GM18519 (cell line): Measurements from ENCODE around the gene TRMT2A.
"Not testable (repeated sequence)": the region's sequence is repeated elsewhere in the genome, so short reads cannot be mapped to it uniquely, and the experiment has no call there.

Experiments
- ATAC-seq: cut with Tn5 transposase; IDR thresholded peaks from one replicate; pipeline ENCODE4 v1.9.1; 2021; ENCODE audit warnings: mild to moderate bottlenecking, moderate library complexity; ENCODE audit not compliant: unreplicated experiment, low FRiP score

TRMT2A gene

DNA sequence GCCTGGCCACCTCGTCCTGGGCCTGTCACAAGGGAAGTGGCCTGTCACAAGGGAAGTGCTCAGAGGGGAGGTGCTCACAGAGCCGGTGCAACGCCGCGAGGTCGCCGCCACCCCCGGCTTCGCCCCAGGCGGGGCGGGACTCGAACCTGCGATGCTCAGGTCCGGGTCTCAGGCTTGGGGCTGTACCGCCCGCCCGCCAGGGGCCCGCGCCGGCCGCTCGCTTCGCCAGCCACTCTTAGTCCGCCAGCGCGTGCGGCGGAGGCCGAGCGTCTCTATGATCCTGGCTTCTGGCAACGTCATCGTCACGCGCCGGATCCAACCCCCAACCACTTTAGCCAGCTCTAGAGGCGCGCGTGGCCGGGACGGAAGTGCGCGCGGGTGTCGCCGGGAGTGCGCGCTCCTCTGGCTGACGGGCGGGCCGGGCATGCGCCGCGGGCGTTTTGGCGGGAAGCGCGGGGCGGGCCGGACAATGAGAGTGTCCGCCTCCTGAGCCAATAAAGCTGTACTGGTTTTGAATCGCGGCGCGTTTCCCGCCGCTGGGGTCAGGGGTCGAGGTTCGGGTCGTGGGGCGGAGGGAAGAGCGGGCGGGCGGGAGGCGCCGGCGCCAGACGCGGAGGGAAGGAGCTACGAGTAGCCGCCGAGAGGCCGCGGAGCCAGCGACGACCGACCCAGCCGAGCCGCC, at the start of gene TRMT2A:
Gene TRMT2A, minus strand, starts transcription at position 276 of the 682 bp plus-strand sequence. CDS start 320 bp downstream, outside the sequence.
- ATAC-seq = peak; percentile 57

GRCh38 chr22:20166703-20167102, 49.7 kb upstream of the TRMT2A start:
- no peak for ATAC-seq

DNA sequence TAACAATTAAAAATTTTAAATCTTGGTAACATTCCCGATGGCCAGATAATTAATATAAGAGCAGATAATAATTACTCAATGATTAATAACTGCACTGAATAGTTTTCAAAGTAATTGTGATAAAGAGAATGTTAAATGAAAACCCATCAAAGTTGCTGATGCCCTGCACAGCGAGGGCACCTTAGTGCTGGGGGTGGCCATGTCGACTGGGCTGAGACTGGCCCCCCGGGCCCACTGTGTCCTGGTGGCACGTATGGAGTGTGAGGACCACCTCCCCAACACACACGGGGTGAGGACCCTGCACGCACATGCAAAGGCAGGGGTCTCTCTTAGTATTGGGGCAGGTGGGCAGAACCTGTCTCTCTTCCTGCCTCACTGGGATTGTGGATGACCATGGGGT, 48.9 kb upstream of the TRMT2A start:
- no peak for ATAC-seq

GRCh38 chr22:20165421-20165820, 48.4 kb upstream of the TRMT2A start:
- ATAC-seq = no peak

DNA sequence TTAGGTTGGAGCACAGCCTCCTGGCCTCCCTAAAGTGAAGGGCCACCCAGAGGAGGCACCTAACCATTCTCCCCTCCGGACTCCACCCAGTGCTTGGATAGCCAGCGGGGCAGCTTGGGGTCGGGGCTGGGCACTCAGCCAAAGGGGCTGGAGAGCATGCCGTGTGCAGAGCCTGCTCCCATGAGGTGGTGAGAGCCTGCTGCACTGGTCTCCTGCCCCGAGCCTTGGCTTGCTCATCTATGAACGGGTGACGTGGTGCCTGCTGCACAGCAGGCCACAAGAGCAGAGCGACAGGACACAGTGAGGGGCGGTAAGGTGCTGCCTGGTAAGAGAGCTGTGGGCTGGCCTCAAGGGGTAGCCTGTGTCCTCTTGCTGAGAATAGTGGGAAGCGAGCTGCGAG, 47.8 kb upstream of the TRMT2A start:
- ATAC-seq = no peak

DNA sequence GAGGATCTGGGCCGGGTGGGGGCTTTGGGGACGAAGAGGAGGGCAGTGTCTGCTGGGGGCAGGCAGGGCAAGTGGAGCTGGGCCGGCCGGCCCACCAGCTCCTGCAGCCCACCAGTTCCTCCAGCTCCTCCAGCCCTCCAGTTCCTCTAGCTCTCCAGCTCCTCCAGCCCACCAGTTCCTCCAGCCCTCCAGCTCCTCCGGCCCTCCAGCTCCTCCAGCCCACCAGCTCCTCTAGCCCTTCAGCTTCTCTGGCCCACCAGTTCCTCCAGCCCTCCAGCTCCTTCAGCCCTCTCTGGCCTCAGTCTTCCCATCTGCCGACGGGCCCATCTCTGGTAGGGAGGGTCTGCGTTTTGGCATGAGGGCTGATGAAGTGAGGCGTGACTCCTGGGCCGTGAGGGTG, 43.0 kb upstream of the TRMT2A start:
- no peak for ATAC-seq

GRCh38 chr22:20159531-20159930, 42.5 kb upstream of the TRMT2A start:
- ATAC-seq = not testable (repeated sequence)

DNA sequence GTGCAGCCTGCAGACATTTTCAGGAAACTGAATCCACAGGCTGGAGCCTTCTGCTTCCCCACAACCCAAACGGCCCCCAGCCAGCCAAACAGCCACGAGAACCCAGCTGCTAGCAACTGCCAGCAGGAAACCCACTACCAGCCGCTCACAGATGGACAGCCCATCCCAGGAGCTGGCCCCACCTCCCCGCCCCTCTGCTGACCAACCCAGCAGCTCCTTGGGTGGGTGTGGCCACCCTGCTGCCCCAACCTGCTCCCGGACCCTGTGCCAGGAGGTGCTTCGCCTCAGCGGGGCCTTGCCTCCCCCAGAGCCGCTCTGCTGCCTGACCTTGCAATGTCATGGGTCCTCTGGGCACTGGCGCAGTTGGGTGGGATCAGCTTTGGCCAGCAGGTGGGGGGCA, 42.0 kb upstream of the TRMT2A start:
- ATAC-seq = no peak

GRCh38 chr22:20158391-20159036, 41.5 kb upstream of the TRMT2A start:
- ATAC-seq = no peak

GRCh38 chr22:20157430-20158183, 40.6 kb upstream of the TRMT2A start:
- ATAC-seq = no peak

- ATAC-seq = no peak
Measured at GRCh38 chr22:20156611-20157429, 39.8 kb upstream of the TRMT2A start.

GRCh38 chr22:20156042-20156389, 39.0 kb upstream of the TRMT2A start:
- no peak for ATAC-seq

GRCh38 chr22:20155330-20156041, 38.5 kb upstream of the TRMT2A start:
- no peak for ATAC-seq

DNA sequence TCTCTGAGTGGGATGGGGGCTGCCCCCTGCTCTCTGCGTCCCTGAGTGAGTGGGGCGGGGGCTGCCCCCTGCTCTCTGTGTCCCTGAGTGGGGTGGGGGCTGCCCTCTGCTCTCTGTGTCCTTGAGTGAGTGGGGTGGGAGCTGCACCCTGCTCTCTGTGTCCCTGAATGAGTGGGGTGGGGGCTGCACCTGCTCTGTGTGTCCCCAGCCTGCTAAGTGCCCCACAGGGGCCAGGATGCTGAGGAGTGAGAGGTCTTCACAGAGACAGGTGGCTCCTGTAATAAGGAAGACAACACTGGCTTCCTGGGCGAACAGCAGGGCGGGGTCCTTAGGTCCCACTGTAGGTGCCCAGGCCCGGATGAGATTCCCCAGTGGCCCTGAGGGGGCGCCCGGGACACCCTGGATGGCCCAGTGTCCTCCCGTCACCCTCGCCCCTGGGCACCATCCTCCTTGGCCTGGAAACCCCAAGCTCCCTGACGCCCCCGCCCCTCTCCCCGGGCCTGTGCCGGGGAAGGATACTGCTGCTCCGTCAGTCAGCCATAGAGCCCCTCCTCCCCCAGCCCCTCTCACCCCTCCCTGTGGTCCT, 37.7 kb upstream of the TRMT2A start:
- no peak for ATAC-seq

DNA sequence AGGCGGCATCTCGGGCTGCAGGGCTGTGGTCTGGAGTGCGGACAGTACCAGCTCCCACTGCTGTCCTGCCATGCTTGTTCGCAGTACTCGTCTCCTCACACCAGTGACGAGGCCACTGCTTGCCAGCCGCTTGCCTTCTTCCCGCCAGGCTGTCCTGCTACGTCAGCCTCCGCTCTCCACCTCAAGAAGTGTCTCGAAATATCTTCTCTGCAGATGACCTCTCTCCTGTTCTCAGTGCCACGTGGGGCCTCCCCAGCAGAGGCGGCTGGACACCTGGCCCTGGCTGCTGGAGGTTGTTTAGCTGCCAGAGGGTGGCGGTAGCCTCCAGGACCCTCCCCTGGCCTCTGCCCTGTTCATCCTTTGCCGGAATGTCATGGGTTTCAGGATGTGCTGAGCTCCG, 36.9 kb upstream of the TRMT2A start:
- no peak for ATAC-seq

- no peak for ATAC-seq
Measured at GRCh38 chr22:20152464-20152890, 35.5 kb upstream of the TRMT2A start.

- no peak for ATAC-seq
Measured at GRCh38 chr22:20151276-20151588, 34.2 kb upstream of the TRMT2A start.

- ATAC-seq = no peak
Measured at GRCh38 chr22:20150381-20151275, 33.6 kb upstream of the TRMT2A start, which contains the start of gene CCDC188. Gene CCDC188 (minus strand): TSS chr22:20151055. CDS start chr22:20150986, 69 bp downstream.
